Measurements from ENCODE around the gene ATF2.

Gene ATF2

GRCh38 chr2:175167792-175168563, at the start of gene ATF2:
Gene ATF2 (minus strand): TSS chr2:175168203. CDS start chr2:175136443, 31,760 bp downstream.
- DNase-seq: peak; percentile 99

GRCh38 chr2:175207741-175208438, 39.9 kb upstream of the ATF2 start:
- DNase-seq: peak; percentile 43

- no peak for DNase-seq
Observed at GRCh38 chr2:175206866-175207265, 38.9 kb upstream of the ATF2 start.

- DNase-seq: no peak
Observed at GRCh38 chr2:175205523-175205922, 37.5 kb upstream of the ATF2 start.

- peak; percentile 62 for DNase-seq
Observed at GRCh38 chr2:175203621-175204496, 35.9 kb upstream of the ATF2 start.

GRCh38 chr2:175195012-175195411, 27.0 kb upstream of the ATF2 start:
- no peak for DNase-seq

- no peak for DNase-seq
Observed at GRCh38 chr2:175188761-175189160, 20.8 kb upstream of the ATF2 start.

- DNase-seq: no peak
Observed at GRCh38 chr2:175187378-175187777, 19.4 kb upstream of the ATF2 start.

GRCh38 chr2:175183674-175184073, 15.7 kb upstream of the ATF2 start:
- no peak for DNase-seq

GRCh38 chr2:175181877-175182308, 13.9 kb upstream of the ATF2 start:
- no peak for DNase-seq

GRCh38 chr2:175181104-175181876, 13.3 kb upstream of the ATF2 start, which contains the start of gene ATP5MC3:
Gene ATP5MC3 (minus strand): TSS chr2:175181710. CDS start chr2:175181393, 317 bp downstream.
- DNase-seq: peak; percentile 94

GRCh38 chr2:175180701-175181103, 12.7 kb upstream of the ATF2 start:
- DNase-seq: peak; percentile 58

- no peak for DNase-seq
Observed at GRCh38 chr2:175176624-175177023, 8.6 kb upstream of the ATF2 start.

GRCh38 chr2:175175896-175176295, 7.9 kb upstream of the ATF2 start:
- DNase-seq: no peak

- no peak for DNase-seq
Observed at GRCh38 chr2:175175320-175175719, 7.3 kb upstream of the ATF2 start.

- DNase-seq: no peak
Observed at GRCh38 chr2:175170659-175171304, 2.8 kb upstream of the ATF2 start.

- DNase-seq: no peak
Observed at GRCh38 chr2:175169191-175169590, 1.2 kb upstream of the ATF2 start.

GRCh38 chr2:175168564-175168945, 552 bp upstream of the ATF2 start:
- DNase-seq: no peak

- no peak for DNase-seq
Observed at GRCh38 chr2:175167076-175167791, 769 bp downstream of the ATF2 start.

- DNase-seq: no peak
Observed at GRCh38 chr2:175166216-175166824, 1.7 kb downstream of the ATF2 start.

- no peak for DNase-seq
Observed at GRCh38 chr2:175164235-175164634, 3.8 kb downstream of the ATF2 start.

All from right hindlimb (tissue), 1 donor.